GM19035 (cell line): ENCODE measurements around the gene RAB18.
"Not testable (repeated sequence)": the region's sequence is repeated elsewhere in the genome, so short reads cannot be mapped to it uniquely, and the experiment has no call there.

ENCODE experiments used
- ATAC-seq: cut with Tn5 transposase; IDR thresholded peaks from one replicate; pipeline ENCODE4 v1.9.1; 2021; ENCODE audit not compliant: unreplicated experiment

RAB18 gene

DNA sequence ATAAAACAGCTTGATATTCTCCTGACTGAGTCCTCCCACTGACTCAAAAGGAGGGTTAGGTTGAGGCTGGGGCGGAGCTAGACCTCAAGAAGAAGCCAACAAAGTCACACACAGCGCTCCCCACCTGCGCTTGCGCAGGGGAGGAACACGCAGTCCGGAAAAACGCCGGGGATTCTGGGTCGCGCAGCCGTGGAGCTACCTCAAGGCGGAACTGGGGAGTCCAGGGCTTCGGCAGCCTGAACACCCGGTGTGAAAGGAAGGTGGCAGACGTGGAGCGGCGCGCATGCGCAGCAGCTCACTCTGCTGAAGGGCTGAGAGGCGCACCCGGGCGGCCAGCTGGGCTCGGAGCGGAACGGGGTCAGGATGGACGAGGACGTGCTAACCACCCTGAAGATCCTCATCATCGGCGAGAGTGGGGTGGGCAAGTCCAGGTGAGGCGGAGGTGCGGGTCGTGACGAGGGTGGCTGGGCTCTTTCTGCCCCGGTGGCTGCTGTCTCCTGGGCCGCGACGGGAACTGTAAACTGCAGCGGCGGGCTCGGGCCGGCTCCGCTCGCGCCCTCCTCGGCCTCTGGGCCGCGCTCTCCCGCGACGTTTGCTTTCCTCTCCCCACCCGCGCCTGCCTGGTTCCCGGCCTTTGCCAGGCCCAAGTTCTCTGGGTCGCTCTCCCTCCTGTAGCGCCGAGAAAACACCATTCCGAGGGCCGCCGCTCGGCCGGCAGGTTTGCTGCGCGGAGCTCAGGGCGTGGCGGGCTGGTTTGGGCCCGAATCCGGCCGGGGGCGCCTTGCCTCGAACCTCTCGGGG, at the start of gene RAB18:
RAB18 (plus strand) TSS at position 298 of the 801 bp plus-strand sequence; CDS start at position 364, 66 bp downstream.
- peak; percentile 95 for ATAC-seq

DNA sequence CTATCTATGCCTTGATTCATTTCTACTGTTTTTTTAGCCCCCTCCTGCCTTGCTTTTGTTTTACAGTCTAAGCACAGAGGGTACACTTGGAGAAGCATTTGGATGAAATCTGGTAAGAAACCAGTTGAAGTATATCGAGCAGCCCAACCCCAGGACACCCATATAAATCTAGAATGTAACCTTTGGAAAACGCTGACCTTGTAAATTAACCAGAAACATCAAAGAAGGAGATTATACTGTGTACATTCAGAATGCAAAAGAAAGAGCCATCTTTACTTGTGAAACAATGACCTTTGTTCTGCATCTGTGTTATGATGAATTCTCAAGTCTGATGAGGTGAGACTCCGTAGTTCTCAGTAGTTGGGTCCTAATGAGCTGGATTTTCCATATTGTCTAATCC, 49.3 kb upstream of the RAB18 start:
- ATAC-seq: no peak

DNA sequence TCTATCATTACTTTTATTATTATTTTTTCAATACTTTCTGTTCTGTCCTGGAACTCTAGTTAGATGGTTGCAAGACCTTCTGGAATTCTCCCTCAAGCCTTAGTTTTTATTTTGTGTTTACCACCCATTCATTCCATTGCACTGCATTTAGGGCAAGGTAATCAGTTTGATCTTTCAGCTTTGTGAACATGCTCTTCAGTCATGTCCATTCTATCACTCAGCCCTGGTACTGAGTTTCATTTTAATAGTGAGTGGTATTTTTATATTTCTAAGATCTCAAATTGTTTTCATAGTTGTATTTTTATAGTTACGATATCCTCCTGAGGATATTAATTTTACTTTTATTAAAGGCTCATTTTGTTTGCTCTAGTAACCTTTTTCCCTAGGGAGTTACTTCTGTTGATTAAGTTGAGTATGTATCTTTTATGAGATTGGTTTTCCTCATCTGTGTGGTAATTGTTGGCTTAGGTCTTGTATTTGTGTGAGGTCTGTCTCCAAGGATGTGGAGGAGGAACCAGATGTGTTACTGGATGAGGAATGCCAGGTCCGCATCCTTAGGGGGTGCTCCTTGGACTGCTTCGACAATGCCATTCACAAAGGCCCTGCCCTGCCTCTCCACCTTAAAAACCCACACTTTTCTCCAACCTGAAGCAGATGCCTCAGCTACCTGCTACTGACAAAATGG, 46.7 kb upstream of the RAB18 start:
- ATAC-seq: no peak

DNA sequence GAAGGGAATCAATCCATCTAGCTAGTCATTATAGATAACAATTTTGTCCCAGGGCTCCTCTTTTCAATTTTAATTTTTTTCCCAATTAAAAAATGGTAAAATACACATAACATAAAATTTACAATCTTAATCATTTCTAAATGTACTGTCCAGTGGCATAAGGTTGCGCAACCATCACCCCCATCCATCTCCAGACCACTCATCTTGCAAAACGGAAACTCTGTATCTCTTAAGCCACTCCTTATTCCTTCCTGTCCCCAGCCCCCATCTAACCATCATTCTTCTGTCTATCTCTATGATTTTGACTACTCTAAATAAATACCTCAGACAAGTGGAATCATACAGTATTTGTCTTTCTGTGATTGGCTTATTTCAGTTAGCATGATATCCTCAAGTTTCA, 46.1 kb upstream of the RAB18 start:
- no peak for ATAC-seq

DNA sequence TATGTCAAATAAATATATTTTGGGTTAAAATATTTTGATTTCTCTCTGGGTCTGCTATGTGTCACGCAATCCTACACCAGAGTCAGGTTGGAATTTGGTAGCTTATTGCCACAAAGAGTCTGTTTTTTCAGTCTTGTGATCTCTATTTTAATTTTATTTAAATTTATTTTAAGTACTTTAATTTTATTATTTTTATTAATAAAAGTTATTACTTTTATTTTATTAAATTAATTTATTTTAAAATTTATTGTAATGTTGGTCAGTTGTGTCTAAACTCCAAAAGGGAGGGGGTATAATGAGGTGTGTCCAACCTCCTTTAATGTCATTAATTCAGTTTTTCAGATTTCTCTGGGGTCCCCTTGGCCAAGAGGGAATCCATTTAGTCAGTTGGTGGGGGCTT, 42.8 kb upstream of the RAB18 start:
- no peak for ATAC-seq

DNA sequence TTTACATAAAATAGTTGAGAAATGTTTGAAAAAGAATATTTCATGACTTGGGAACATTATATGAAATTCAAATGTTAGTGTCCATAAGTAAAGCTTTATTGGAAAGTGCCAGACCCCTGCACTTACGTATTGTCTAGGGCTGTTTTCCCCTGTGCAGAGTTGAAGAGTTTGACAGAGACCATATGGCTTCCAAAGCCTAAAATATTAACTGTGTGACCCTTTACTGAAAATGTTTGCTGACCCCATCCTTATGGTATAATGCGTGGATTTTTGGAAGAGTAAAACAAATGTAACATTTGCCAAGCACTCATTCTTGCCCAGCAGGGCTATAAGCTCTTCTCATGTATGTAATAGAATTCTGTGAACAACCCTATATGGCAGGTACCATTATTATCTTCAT, 40.1 kb upstream of the RAB18 start:
- ATAC-seq: no peak

DNA sequence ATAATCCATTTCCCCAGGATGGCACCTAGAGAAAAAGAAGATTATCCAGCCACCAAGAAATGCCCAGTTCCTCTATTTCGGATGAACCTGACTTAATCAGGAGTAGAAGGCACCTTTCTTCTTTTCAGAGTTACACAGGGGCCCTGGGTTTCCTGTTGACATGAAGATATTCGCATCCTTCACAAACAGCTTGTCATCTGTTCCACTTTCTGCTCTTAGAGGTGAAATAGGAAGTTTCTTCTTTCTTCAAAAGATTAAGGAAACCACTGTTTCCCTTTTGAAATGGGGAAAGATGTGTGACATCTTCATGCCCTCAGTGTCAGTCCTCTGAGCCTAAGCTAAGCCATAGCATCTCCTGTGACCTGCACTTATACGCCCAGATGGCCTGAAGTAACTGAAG, 39.1 kb upstream of the RAB18 start:
- peak; percentile 60 for ATAC-seq

DNA sequence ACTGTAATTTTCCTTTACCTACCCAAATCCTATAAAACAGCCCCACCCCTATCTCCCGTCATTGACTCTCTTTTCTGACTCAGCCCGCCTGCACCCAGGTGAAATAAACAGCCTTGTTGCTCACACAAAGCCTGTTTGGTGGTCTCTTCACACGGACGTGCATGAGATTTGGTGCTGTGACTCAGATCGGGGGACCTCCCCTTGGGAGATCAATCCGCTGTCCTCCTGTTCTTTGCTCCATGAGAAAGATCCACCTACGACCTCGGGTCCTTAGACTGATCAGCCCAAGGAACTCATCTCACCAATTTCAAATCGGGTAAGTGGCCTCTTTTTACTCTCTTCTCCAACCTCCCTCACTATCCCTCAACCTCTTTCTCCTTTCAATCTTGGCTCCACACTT, 38.5 kb upstream of the RAB18 start:
- not testable (repeated sequence) for ATAC-seq

DNA sequence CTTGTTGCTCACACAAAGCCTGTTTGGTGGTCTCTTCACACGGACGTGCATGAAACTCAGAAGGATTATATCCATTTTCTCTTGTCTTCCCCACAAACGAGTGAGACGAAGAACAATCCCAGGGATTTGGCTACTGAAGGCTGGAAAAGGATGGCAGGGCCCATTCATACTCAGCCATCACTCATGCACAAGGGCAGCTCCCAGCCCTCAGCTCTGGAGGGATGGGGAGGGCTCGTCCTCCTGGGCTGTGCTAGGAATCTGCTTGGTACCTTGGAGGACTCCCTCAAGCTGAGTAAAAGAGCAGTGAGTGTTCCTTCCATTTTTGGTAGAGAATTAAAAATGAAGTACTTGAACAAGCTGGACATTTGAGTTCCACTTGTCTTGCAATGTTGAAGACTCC, 33.2 kb upstream of the RAB18 start:
- no peak for ATAC-seq

DNA sequence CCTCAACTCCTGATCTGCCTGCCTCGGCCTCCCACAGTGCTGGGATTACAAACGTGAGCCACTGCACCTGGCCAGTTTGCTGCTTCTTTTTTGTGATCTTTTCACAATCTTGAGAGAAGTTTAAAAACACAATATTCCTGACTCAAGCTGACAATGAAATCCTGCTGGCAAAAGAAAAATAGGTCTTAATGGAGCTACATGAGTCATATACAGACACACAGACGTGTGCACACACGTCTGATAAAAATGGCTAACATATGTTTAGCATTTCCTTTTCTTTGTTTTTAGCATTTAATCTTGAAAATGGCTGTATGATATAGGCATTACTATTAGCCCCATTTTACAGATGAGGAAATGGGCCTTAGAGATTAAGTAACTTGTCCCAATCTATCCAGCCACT, 29.4 kb upstream of the RAB18 start:
- ATAC-seq: no peak

DNA sequence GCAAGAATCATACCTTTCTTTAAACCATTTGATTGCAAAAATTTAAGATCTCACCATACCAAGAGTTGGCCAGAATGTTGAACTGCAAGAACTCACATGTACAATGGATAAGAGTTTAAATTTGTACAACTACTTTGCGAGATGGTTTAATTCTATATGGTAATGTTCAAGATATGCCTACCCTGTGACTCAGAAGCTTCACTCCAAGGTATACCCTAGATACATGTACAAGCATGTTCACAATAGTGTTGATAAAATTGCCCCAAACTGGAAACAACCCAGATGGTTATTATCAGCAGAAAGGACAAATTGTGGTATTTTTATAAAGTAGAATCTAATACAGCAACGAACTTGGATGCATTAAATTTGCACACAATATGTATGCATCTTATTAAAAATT, 25.1 kb upstream of the RAB18 start:
- no peak for ATAC-seq

DNA sequence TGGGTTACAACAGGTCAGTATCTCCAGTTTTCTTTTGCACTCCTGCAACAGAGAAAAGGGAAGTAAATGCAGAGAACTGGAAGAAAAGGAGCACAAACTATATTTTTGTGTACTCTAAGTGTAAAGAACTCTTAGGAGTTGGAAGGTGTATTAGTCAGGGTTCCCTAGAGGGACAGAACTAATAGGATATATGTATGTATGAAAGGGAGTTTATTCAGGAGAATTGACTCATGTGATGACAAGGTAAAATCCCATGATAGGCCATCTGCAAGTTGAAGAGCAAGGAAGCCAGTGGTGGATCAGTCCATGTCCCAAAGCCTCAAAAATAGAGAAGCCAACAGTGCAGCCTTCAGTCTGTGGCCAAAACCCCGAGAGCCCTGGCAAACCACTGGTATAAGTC, 22.6 kb upstream of the RAB18 start:
- no peak for ATAC-seq

DNA sequence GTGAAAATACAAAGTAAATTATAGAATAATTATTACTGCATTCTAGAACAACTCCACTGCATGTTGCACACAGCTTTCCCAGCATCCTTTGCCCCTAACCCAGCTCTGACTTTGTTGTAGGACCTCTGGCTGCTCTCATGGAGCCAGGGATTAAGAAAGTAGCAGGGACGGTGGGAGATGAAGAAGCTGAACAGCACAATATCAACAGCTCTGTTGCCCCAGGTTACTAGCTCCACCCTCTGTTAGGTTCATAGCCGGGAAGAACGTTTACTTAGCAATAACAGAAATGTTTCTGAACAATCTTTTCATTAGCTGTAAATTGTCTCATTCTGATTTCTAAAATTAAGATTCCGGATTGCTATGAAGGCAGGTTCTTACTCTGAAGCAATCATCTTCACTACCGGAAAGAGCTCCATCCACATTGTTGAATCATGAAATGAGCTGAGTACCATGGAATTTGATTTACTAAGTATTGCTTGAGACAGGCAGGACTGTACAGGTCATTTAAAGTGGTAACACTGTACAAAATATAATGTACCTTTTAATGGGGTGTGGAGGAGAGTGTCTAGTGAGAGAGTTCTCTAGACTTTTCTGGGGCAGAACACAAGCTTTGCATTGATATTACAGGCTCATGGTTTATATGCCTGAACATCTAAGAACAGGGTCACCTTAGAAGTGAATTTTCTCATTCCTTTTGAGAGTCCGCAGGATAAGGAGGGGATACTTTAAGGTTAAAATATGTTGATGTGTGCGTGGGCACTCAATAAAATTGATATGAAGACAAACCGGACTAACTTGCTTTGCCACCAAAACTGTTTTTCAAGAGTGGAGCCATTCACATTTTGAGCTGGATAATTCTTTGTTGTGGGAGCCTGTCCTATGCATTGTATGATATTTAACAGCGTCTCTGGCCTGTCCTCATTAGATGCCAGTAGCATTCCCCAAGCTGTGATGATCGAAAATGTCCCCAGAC, 20.8 kb upstream of the RAB18 start:
- ATAC-seq: no peak

DNA sequence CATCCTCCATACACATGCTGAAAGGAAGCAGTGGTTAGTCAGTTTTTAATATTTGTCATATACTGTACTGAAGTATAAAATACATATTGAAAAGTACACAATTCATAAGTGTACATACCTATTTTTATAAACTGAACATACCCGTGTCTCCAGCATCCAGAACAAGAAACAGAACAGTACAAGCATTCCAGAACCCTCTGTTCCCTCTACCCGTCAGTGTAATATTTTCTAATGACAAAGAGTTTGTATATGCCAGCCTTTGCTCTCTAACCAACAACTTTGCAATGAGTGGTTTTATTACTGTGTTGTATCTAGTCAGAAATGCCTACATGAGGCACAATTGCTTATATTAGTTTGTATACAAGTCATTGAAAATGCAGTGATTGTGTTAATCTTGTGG, 18.7 kb upstream of the RAB18 start:
- no peak for ATAC-seq

DNA sequence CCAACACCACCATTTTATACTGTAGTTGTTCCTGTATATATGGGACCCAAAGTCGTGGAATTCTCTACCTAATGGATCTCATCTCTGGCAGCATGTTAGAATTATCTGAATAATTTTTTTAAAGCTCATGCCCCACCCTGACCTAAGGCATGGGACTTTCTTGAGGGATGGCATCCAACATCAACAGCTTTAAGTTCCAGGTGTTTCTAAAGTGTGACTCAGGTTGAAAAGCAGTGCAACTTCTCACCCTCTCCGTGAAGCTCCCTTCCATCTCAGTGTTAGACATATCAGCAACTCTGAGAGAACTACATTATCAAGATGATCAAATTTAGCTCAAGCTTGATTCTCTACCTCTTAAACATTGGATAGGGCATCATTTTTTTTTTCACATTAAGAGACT, 18.1 kb upstream of the RAB18 start:
- ATAC-seq: no peak

DNA sequence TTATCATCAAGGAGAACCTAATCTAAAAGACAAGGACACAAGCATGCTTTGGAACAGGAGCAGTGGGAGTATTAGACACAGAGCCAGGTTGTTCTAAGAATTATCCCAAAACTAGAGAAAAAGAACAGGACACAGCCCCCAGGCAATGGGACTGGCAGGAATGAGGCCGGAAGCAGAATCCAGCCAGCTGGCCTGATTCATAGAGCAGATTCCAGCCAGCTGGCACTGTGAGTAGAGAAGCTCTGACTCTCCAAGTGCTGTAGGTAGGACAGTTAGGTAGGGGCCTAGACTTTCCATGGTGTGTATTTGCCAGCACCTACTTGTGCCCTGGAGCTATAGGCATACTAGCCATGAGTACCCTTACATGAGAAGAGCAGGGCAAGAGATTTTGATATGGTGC, 13.3 kb upstream of the RAB18 start:
- ATAC-seq: no peak

DNA sequence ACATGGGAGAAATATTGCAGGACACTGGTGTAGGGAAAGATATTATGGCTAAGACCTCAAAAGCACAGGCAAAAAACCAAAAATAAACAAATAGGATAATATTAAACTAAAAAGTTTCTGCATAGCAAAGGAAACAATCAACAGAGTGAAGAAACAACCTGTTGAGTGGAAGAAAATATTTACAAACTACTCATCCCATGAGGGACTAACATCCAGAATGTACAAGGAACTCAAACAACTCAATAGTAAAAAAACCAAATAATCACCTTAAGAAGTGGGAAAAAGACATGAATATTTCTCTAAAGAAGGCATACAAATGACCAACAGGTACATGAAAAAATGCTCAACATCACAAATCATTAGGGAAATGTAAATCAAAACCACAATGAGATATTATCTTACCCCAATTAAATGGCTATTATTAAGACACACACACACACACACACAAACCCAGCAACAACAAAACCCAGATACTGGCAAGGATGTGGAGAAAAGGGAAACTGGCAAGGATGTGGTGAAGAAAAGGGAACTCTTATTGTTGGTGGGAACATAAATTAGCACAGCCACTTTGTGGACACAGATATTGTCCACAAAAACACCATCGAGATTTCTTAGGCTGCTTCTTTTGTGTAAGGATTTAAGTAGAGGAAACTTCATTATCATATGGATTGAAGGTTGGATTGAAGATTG, 9.8 kb upstream of the RAB18 start:
- no peak for ATAC-seq

DNA sequence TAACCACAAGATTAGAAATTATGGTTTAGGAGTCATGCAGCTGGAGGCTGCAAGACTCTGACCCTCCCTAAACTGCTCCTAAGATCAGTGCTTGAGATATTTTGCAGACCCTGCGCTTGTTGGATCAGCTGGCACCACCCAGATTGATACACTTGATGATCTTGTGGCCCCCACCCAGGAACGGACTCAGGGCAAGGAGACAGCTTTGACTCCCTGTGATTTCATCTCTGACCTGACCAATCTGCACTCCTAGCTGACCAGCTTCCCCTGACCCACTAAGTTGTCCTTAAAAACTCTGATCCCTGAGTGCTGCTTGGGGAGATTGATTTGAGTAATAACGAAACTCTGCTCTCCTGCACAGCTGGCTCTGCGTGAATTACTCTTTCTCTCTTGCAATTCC, 8.0 kb upstream of the RAB18 start:
- no peak for ATAC-seq

DNA sequence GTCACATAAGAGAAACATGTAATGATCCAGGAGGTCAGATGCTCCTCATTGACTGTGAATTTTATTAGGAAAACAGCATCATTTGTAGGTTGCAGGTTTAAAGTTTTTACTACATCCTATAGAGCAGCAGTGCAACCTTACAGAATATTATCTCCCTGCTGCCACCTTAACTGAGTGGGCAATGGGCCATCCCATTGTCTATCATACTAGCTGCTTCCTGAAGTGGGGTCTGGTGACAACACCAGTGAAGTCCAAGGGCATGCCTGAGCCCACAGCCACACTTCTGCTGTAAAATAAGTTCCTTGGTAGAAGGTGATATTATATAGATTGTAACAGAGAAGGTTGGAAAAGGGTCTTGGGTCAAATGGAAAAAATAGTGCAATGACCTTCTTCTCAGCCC, 4.0 kb upstream of the RAB18 start:
- no peak for ATAC-seq

DNA sequence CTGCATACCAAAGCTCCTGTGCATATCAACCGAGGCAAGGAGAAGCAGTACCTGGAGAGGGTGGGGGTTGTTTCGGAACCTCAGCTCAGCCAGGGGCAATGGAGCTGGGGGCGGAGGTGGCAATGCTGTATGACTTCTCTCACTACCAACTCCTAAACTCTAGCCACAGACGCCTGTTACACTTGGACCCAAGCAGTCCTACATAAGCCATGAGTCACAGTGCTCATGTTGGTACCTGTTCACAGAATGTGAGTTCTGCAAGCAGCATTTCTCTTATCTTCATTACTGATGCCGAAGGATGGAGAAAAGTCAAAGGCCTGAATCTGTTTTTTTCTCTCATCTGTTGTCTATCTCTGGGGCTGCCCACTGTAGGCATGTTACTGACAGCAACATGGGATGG, 3.2 kb upstream of the RAB18 start:
- ATAC-seq: no peak

DNA sequence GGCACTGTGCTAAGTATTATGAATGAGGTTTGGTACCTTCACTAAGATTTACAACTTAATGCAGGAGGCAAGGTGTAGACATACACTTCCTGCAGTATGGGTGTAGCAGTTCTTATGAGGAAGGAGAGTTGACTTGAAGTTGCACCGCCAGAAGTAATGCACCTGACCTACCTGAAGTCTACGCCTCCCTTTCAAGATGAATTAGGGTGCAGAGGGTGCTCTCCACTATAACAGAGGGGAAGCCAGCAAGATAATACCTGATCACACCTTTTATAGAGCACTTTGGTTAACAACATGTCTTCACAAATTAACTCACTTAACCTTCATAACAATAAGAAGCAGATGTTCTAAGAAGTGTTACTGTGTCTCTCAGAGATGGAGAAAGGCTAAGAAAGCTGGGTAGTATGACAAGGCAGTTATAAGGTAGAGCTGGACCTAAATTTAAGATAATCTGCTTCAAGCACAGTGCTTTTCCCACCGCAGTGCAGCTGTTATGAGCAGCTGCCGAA, 552 bp upstream of the RAB18 start:
- no peak for ATAC-seq
